HG03342 (cell line): ENCODE data around the gene DEFB115.
"Not testable (repeated sequence)": the region's sequence is repeated elsewhere in the genome, so short reads cannot be mapped to it uniquely, and the experiment has no call there.

Experiments
- ATAC-seq: cut with Tn5 transposase; IDR thresholded peaks from one replicate; pipeline ENCODE4 v1.9.1; 2021; ENCODE audit warnings: mild to moderate bottlenecking, moderate library complexity; ENCODE audit not compliant: unreplicated experiment

DEFB115 gene

GRCh38 chr20:31257364-31257763 is at the start of gene DEFB115:
DEFB115 (plus strand) TSS chr20:31257664; CDS start chr20:31257664, 0 bp downstream.
- ATAC-seq, result no peak

GRCh38 chr20:31236953-31237352 is 20.5 kb upstream of the DEFB115 start:
- ATAC-seq, result no peak

- no peak for ATAC-seq
These were observed 19.7 kb upstream of the DEFB115 start for GRCh38 chr20:31237763-31238162.

GRCh38 chr20:31239139-31239538 is 18.3 kb upstream of the DEFB115 start:
- ATAC-seq, result no peak

- ATAC-seq, result no peak
These were observed 505 bp upstream of the DEFB115 start for GRCh38 chr20:31256959-31257358.

GRCh38 chr20:31260326-31260932 is 3.0 kb downstream of the DEFB115 start:
- ATAC-seq, result no peak

- no peak for ATAC-seq
These were observed 17.0 kb downstream of the DEFB115 start for GRCh38 chr20:31274441-31274840.

GRCh38 chr20:31278178-31278577 is 20.7 kb downstream of the DEFB115 start:
- ATAC-seq, result no peak

GRCh38 chr20:31284964-31285363 is 27.5 kb downstream of the DEFB115 start:
- not testable (repeated sequence) for ATAC-seq

GRCh38 chr20:31308535-31309162 is 51.2 kb downstream of the DEFB115 start, which contains the start of gene DEFB116:
DEFB116 (minus strand) TSS chr20:31308585; CDS start chr20:31308585, 0 bp downstream.
- no peak for ATAC-seq
